HepG2 (cell line): ENCODE results near the gene FBF1. TPM values are rescaled to one million over a fixed set of nuclear protein-coding genes. Genes with fewer than 3 reads are reported as not detected.

Source experiments
- ATAC-seq: fragments of 200-7000 bp; cut with Tn5 transposase; 3 replicates; pipeline ENCODE4 v1.9.1; 2020; ENCODE audit warnings: mild to moderate bottlenecking, moderate library complexity
- BruUV-seq: library from RNA; stranded (reverse); fragments of 400-500 nt; replicated peaks from 2 replicates; lab custom pipeline; 2021; lab: Mats Ljungman, UMichigan
- CTCF ChIA-PET: fragments of 300-600 bp; formaldehyde crosslinking; extraction: SDS; loops from one replicate; lab custom pipeline; 2021; ENCODE audit warnings: low total read pairs, inconsistent platforms, low intra/inter-chr PET ratio; lab: Yijun Ruan, JAX
- POLR2A ChIA-PET: fragments of 350-600 bp; sonication (Branson Sonifier 250); formaldehyde crosslinking; loops from one replicate; lab custom pipeline; 2020; ENCODE audit warnings: antibody characterized with exemption, inconsistent platforms; lab: Yijun Ruan, JAX
- DNase-seq: peaks from one replicate; pipeline ENCODE4 v3.0.0-alpha.2; 2015; ENCODE audit warnings: low spot score
- FAIRE-seq: peaks from 3 replicates; lab custom pipeline; 2011; peaks lifted over from hg19 to GRCh38; lab: Jason Lieb, UNC
- H2AFZ ChIP-seq: one replicate; pipeline ENCODE4 v1.6.1; 2011; ENCODE audit warnings: low read length, inconsistent platforms
- H3K27ac ChIP-seq: fragments of 300-600 bp; 3 replicates; pipeline ENCODE4 v1.8.0; 2011; ENCODE audit warnings: mixed run types, mild to moderate bottlenecking, mixed read lengths, low read length, inconsistent platforms; ENCODE audit not compliant: insufficient read depth; ENCODE audit errors: extremely low read length
- H3K27me3 ChIP-seq, 2 experiments: fragments of 200-600 bp in 1 of 2; 2 replicates in 1 of 2; 3 replicates in 1 of 2; pipeline versions ENCODE4 v1.6.0 to v1.8.0; 2011; ENCODE audit warnings: low read length in 2 of 2, mild to moderate bottlenecking in 2 of 2, moderate library complexity in 2 of 2, inconsistent platforms in 1 of 2; ENCODE audit not compliant: insufficient read depth in 2 of 2, control insufficient read depth in 1 of 2
- H3K36me3 ChIP-seq, 2 experiments: fragments of 200-600 bp in 1 of 2; replicated peaks in 1 of 2; 2 replicates in 1 of 2; 3 replicates in 1 of 2; pipeline versions ENCODE4 v1.5.1 to v1.8.0; 2011; ENCODE audit warnings: low read length in 2 of 2, inconsistent platforms in 1 of 2; ENCODE audit not compliant: insufficient read depth in 2 of 2, control insufficient read depth in 1 of 2
- H3K4me1 ChIP-seq: 2 replicates; pipeline ENCODE4 v1.5.1; 2012; ENCODE audit warnings: low read length, inconsistent platforms; ENCODE audit not compliant: insufficient read depth
- H3K4me2 ChIP-seq: 2 replicates; pipeline ENCODE4 v1.6.0; 2011; ENCODE audit warnings: low read depth, low read length, inconsistent platforms
- H3K4me3 ChIP-seq, 3 experiments: fragments of 200-600 bp in 1 of 3; sonication (generic), shearing (Covaris generic) in 1 of 3; replicated peaks in 1 of 3; 2 replicates each; pipeline ENCODE4 v1.5.1; 2011 to 2016; ENCODE audit warnings: low read length in 3 of 3, inconsistent platforms in 2 of 3, low read depth in 2 of 3, mild to moderate bottlenecking in 2 of 3, control low read depth in 1 of 3, mixed read lengths in 1 of 3; ENCODE audit not compliant: insufficient read depth in 1 of 3
- H3K79me2 ChIP-seq: one replicate; pipeline ENCODE4 v1.6.1; 2011; ENCODE audit warnings: low read length, inconsistent platforms; ENCODE audit not compliant: insufficient read depth
- H3K9ac ChIP-seq: 2 replicates; pipeline ENCODE4 v1.6.0; 2011; ENCODE audit warnings: mild to moderate bottlenecking, low read depth, low read length, inconsistent platforms; ENCODE audit not compliant: insufficient read depth
- H3K9me3 ChIP-seq: 2 replicates; pipeline ENCODE4 v1.5.1; 2012; ENCODE audit warnings: mild to moderate bottlenecking, low read length
- H4K20me1 ChIP-seq: 2 replicates; pipeline ENCODE4 v1.6.0; 2011; ENCODE audit warnings: inconsistent platforms, mild to moderate bottlenecking, low read length, moderate library complexity; ENCODE audit not compliant: insufficient read depth
- CAMTA2 ChIP-seq: sonication (generic); formaldehyde crosslinking; IDR thresholded peaks from 2 replicates; pipeline ENCODE4 v1.4.0; 2020; ENCODE audit warnings: mild to moderate bottlenecking, missing genetic modification reagents, borderline replicate concordance
- CHD4 ChIP-seq: fragments of 200-600 bp; sonication (generic); IDR thresholded peaks from 2 replicates; pipeline ENCODE4 v1.7.0; 2017; ENCODE audit warnings: mild to moderate bottlenecking, low read length, borderline replicate concordance
- HOXA3 ChIP-seq: sonication (generic); formaldehyde crosslinking; IDR thresholded peaks from 2 replicates; pipeline ENCODE4 v1.5.0; 2020; ENCODE audit warnings: missing genetic modification reagents
- KDM5B ChIP-seq: sonication (generic); formaldehyde crosslinking; IDR thresholded peaks from 2 replicates; pipeline ENCODE4 v1.4.0; 2020; ENCODE audit warnings: missing genetic modification reagents, mild to moderate bottlenecking, borderline replicate concordance
- MED1 ChIP-seq: sonication (generic); formaldehyde crosslinking; IDR thresholded peaks from 2 replicates; pipeline ENCODE4 v1.4.0; 2020; ENCODE audit warnings: missing genetic modification reagents
- NFIB ChIP-seq: sonication (generic); formaldehyde crosslinking; IDR thresholded peaks from 2 replicates; pipeline ENCODE4 v1.9.0; 2021; ENCODE audit warnings: missing genetic modification reagents, mild to moderate bottlenecking, borderline replicate concordance
- NR1H2 ChIP-seq: sonication (generic); formaldehyde crosslinking; IDR thresholded peaks from 2 replicates; pipeline ENCODE4 v1.8.1; 2022; ENCODE audit warnings: low read depth, missing genetic modification reagents, borderline replicate concordance
- POGZ ChIP-seq: sonication (generic); formaldehyde crosslinking; IDR thresholded peaks from 2 replicates; pipeline ENCODE4 v1.4.0; 2020; ENCODE audit warnings: mild to moderate bottlenecking, missing genetic modification reagents
- POLR2A ChIP-seq, 2 experiments: IDR thresholded peaks; 2 replicates each; pipeline ENCODE4 v1.6.1; 2011; ENCODE audit warnings: low read depth in 2 of 2, low read length in 2 of 2, mild to moderate bottlenecking in 1 of 2, moderate library complexity in 1 of 2; ENCODE audit not compliant: insufficient read depth in 1 of 2
- ZNF17 ChIP-seq: sonication (generic); formaldehyde crosslinking; IDR thresholded peaks from 2 replicates; pipeline ENCODE4 v1.5.0; 2020; ENCODE audit warnings: mild to moderate bottlenecking, missing genetic modification reagents
- ZNF501 ChIP-seq: sonication (generic); formaldehyde crosslinking; IDR thresholded peaks from 2 replicates; pipeline ENCODE4 v1.5.1; 2020; ENCODE audit warnings: mild to moderate bottlenecking, moderate library complexity, missing genetic modification reagents
- ZNF607 ChIP-seq: sonication (generic); formaldehyde crosslinking; IDR thresholded peaks from 2 replicates; pipeline ENCODE4 v1.5.1; 2020; ENCODE audit warnings: missing genetic modification reagents, mild to moderate bottlenecking, borderline replicate concordance
- ZNF790 ChIP-seq: sonication (generic); formaldehyde crosslinking; IDR thresholded peaks from 2 replicates; pipeline ENCODE4 v1.8.0; 2022; ENCODE audit warnings: missing genetic modification reagents, mild to moderate bottlenecking, borderline replicate concordance
- WGBS: methylation state at CpG from one replicate; pipeline ENCODE4 v1.1.6; 2017; ENCODE audit warnings: low lambda C conversion rate; 5-methylcytosine and 5-hydroxymethylcytosine counted together
- in situ Hi-C: cut with HindIII; loops from 2 replicates; pipeline ENCODE4 v1.10.0; 2017; ENCODE audit warnings: low pct_unique_long_range_greater_than_20kb; ENCODE audit not compliant: extremely low pct_ligation_motif_present
- intact Hi-C: fragments of 100-400 bp; cut with micrococcal nuclease; formaldehyde crosslinking; loops from one replicate; pipeline ENCODE4 v1.10.0; 2022; ENCODE audit not compliant: unreplicated experiment
- polyA plus RNA-seq, 8 experiments: library from polyadenylated mRNA; depleted of rRNA in 3 of 8; stranded (reverse) in 7 of 8; unstranded in 1 of 8; fragments of >200 nt; fragmentation: Illumina TruSeq in 4 of 8; extraction: Trizol in 4 of 8; gene quantifications; 2 replicates each; pipeline versions ENCODE4 v1.2.1 to v1.2.3, GENCODE V29; 2011 to 2016; ENCODE audit warnings: low read depth in 4 of 8, missing spikeins in 1 of 8, mixed read lengths in 1 of 8; ENCODE audit not compliant: insufficient read depth in 1 of 8
- total RNA-seq, 5 experiments: library from RNA; depleted of rRNA; stranded (reverse); fragments of >200 nt; fragmentation: Illumina TruSeq; extraction: Trizol; gene quantifications; 2 replicates each; pipeline ENCODE4 v1.2.3, GENCODE V29; 2016; ENCODE audit warnings: low read depth in 1 of 5
- TF ChIP-seq, protein P1 (sequence below): sonication (generic); formaldehyde crosslinking; IDR thresholded peaks from 2 replicates; pipeline ENCODE4 v1.5.0; 2020; ENCODE audit warnings: mild to moderate bottlenecking, missing genetic modification reagents, moderate library complexity
- TF ChIP-seq, protein P2 (sequence below): sonication (generic); formaldehyde crosslinking; IDR thresholded peaks from 2 replicates; pipeline ENCODE4 v1.4.0; 2020; ENCODE audit warnings: mild to moderate bottlenecking, missing genetic modification reagents
- TF ChIP-seq, protein P3 (sequence below): sonication (generic); formaldehyde crosslinking; IDR thresholded peaks from 2 replicates; pipeline ENCODE4 v1.4.0; 2020; ENCODE audit warnings: missing genetic modification reagents
- TF ChIP-seq, protein P4 (sequence below): sonication (generic); formaldehyde crosslinking; IDR thresholded peaks from 2 replicates; pipeline ENCODE4 v1.4.0; 2020; ENCODE audit warnings: low read depth, mild to moderate bottlenecking, missing genetic modification reagents
- TF ChIP-seq, protein P5 (sequence below): IDR thresholded peaks from 2 replicates; pipeline ENCODE4 v1.6.1; 2016; ENCODE audit warnings: missing genetic modification reagents, missing compliant biosample characterization

FBF1 gene
- total and polyA plus RNA-seq, 2 of the 13 experiments (the other 11 are each of a cell fraction or from before 2014, with no cell fraction given), result 2.4 to 8.1 TPM

DNA sequence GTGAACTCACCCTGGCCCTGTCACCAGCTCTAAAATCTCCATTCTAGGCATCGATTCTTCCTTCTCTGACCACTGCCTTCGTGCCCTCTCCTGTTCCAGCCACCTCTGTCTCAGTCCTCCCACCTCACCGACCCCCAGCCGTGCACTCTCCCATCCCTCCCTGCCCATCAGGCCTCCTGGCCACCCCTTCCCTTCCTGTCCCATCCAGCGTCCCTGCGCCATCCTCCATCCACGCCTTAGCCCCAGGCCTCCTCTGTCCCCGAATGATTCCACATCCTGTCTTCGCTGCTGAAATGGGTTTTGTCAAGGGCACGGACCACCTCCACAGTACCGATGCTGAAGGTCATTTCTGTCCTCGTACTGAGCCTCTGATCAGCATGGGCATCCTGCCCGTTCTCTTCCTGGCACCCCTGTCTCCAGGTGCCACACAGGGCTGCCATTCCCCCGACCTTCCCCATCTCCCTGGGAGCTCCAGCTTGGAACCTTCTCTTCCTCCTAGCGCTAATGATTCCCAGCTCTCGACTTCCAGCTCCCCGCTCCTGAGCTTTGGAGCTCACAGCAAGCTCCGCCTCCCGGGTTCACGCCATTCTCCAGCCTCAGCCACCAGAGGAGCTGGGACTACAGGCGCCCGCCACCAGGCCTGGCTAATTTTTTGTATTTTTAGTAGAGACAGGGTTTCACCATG is 46.7 kb downstream of the FBF1 start:
- H3K79me2 ChIP-seq, result peaks cover 10% of the 10 kb centered on the region
- no peaks in the 10 kb centered on the region for H3K27me3 ChIP-seq
- H3K9ac ChIP-seq, result peak overlapping the region; percentile 84
- FAIRE-seq (no peak), DNase-seq (peak; percentile 65), ATAC-seq (peak; percentile 21)
- H3K4me3 ChIP-seq, result peak overlapping the region; percentile 17 to 83 (median 75); a peak in 5 of 6 replicates
- WGBS, result 23% methylated on average over 22 of the region's 22 CpGs
- peaks cover 5 to 15% of the 10 kb centered on the region in 2 experiments; a peak in 3 of 5 replicates for H3K36me3 ChIP-seq
- peaks cover 61% of the 10 kb centered on the region for H3K4me1 ChIP-seq
- no peaks in the 10 kb centered on the region for H4K20me1 ChIP-seq
- ChIA-PET CTCF (interaction anchor here (1.8 kb wide), 1 partner anchor 17 kb away, joined by 5 read pairs; no protein-coding TSS in a partner anchor), POLR2A (interaction anchor here (0.6 to 12.9 kb wide), 13 partner anchors 10 to 364 kb away, joined by 3 to 423 read pairs (median 9); partner anchors contain the start of genes GALK1, MRPL38, TRIM47 and WBP2)
- intact Hi-C loops (loop anchor here (5.0 kb wide), 1 partner anchor 37 kb away; the partner anchor contains the start of gene WBP2), in situ Hi-C loops (no loop called here)
- peak overlapping the region; percentile 91 for H3K4me2 ChIP-seq
- H3K9me3 ChIP-seq, result no peaks in the 10 kb centered on the region
- H2AFZ ChIP-seq, result no peak overlapping the region
- no TSS peak for BruUV-seq
- peak overlapping the region; percentile 12 for H3K27ac ChIP-seq
- TF ChIP-seq, protein P1, sequence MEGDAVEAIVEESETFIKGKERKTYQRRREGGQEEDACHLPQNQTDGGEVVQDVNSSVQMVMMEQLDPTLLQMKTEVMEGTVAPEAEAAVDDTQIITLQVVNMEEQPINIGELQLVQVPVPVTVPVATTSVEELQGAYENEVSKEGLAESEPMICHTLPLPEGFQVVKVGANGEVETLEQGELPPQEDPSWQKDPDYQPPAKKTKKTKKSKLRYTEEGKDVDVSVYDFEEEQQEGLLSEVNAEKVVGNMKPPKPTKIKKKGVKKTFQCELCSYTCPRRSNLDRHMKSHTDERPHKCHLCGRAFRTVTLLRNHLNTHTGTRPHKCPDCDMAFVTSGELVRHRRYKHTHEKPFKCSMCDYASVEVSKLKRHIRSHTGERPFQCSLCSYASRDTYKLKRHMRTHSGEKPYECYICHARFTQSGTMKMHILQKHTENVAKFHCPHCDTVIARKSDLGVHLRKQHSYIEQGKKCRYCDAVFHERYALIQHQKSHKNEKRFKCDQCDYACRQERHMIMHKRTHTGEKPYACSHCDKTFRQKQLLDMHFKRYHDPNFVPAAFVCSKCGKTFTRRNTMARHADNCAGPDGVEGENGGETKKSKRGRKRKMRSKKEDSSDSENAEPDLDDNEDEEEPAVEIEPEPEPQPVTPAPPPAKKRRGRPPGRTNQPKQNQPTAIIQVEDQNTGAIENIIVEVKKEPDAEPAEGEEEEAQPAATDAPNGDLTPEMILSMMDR (CRISPR knock-in tag), result 0 out of 2 replicates have a peak, but pooled peaks have one; percentile 3
- TF ChIP-seq ZNF790 (no peak), NFIB (CRISPR knock-in tag) (no peak), ZNF501 (CRISPR knock-in tag) (peak; percentile 46; the same call in 1 of the 2 replicates), NR1H2 (no peak), CAMTA2 (CRISPR knock-in tag) (peak; percentile 74; the same call in 1 of the 2 replicates), ZNF17 (CRISPR knock-in tag) (no peak), HOXA3 (CRISPR knock-in tag) (peak; percentile 28; the same call in 1 of the 2 replicates), ZNF607 (CRISPR knock-in tag) (0 out of 2 replicates have a peak, but pooled peaks have one; percentile 54), MED1 (peak; percentile 54), POGZ (CRISPR knock-in tag) (0 out of 2 replicates have a peak, but pooled peaks have one; percentile 34), POLR2A (IDR thresholded peaks at IDR 0.05; ENCODE audit: insufficient read depth in 1 of 2, low read depth in 2 of 2, low read length in 2 of 2) (peak in 1 of 2 experiments; percentile 37; a peak in 1 of 4 replicates), CHD4 (no peak), KDM5B (CRISPR knock-in tag) (no peak; the same call in 1 of the 2 replicates)
- TF ChIP-seq, protein P2, sequence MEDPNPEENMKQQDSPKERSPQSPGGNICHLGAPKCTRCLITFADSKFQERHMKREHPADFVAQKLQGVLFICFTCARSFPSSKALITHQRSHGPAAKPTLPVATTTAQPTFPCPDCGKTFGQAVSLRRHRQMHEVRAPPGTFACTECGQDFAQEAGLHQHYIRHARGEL, result peak; percentile 42; the same call in 1 of the 2 replicates
- TF ChIP-seq, protein P3, sequence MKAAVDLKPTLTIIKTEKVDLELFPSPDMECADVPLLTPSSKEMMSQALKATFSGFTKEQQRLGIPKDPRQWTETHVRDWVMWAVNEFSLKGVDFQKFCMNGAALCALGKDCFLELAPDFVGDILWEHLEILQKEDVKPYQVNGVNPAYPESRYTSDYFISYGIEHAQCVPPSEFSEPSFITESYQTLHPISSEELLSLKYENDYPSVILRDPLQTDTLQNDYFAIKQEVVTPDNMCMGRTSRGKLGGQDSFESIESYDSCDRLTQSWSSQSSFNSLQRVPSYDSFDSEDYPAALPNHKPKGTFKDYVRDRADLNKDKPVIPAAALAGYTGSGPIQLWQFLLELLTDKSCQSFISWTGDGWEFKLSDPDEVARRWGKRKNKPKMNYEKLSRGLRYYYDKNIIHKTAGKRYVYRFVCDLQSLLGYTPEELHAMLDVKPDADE, result no peak
- TF ChIP-seq, protein P4, sequence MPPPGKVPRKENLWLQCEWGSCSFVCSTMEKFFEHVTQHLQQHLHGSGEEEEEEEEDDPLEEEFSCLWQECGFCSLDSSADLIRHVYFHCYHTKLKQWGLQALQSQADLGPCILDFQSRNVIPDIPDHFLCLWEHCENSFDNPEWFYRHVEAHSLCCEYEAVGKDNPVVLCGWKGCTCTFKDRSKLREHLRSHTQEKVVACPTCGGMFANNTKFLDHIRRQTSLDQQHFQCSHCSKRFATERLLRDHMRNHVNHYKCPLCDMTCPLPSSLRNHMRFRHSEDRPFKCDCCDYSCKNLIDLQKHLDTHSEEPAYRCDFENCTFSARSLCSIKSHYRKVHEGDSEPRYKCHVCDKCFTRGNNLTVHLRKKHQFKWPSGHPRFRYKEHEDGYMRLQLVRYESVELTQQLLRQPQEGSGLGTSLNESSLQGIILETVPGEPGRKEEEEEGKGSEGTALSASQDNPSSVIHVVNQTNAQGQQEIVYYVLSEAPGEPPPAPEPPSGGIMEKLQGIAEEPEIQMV (CRISPR knock-in tag), result peak; percentile 4
- TF ChIP-seq, protein P5, sequence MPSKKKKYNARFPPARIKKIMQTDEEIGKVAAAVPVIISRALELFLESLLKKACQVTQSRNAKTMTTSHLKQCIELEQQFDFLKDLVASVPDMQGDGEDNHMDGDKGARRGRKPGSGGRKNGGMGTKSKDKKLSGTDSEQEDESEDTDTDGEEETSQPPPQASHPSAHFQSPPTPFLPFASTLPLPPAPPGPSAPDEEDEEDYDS (CRISPR knock-in tag), result peak; percentile 29; the same call in 1 of the 2 replicates
